ENCODE results near the gene NUP62.
"Not testable (repeated sequence)": the region's sequence is repeated elsewhere in the genome, so short reads cannot be mapped to it uniquely, and the experiment has no call there.

NUP62 gene

DNA sequence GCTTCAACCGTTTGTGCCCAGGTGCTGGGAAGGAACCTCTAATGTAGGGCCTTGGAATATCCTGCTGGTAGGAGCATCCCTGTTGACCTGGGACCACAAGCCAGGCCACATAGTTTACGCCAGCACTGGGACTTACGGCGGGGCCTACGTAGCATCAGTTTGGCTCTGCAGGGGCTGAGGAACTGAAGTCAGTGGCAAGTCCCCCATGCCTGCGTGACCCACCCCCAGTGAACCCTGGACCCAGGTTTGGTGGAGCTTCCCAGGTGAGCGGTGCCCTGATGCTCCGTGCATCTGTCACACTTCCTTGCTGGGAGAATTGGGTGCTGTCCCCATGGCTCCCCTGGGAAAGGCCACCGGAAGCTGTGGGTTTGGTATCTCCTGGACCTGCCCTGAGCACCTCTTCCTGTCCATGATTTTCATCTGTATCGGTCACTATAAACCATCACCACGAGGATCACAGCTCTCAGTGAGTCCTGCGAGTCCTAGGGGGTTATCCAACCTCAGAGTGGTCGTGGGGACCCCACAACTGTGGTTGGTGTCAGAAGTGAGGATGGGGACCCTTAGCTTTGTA lies 21.7 kb upstream of the NUP62 start:
- DNase-seq = no peak

DNA sequence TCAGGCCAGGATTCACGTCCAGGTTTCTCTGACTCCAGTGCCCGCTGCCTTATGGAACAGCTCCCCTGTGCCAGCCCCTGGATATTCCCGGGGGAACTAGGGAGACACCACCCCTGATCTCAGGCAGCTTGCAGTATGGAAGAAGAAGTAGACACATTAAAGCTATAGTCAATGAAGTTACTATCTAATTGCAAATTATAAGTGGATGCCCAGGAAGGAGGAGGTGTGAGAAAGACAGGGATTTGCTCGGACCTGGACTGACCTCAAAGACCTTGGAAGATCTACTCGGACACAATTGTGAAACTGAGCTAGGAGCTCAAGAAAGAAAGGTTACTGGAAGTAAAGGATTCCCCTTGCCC lies 21.3 kb upstream of the NUP62 start:
- DNase-seq = no peak

DNA sequence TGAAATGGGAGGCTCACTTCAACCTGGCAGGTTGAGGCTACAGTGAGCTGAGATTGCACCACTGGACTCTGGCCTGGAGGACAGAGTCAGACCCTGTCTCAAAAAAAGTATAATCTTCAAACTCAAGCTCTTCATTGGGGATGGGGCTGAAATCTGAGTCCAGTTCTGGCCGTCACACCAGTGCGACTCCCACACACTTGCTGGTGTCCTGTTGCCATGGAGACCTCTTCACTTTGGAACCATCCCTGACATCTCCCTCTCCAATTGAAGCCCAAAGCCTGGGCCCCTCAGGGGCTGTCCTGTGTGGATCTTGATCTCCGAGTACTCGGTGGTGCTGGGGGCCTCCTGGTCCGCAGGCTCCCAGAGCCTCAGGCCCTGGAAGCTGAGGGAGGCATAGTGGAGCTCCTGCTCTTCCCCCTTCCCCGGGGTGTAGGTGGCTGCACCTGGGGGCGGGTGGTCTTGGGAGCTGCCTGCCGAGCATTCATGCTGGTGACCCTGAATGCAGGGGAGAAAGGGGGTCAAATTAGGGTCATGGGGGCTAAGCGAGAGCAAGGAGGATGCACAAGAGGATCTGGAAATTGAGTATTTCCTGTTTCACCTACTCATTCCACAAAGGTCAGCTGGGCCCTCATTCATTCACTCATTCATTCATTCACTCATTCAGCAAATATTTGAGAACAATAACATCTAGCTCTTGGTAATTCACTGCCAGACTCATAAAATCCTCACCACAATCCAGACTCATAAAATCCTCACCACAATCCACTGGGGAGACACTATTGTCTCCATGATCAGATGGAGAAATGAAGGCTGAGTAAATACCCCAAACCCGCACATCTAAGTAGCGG lies 20.7 kb upstream of the NUP62 start:
- no peak for DNase-seq

DNA sequence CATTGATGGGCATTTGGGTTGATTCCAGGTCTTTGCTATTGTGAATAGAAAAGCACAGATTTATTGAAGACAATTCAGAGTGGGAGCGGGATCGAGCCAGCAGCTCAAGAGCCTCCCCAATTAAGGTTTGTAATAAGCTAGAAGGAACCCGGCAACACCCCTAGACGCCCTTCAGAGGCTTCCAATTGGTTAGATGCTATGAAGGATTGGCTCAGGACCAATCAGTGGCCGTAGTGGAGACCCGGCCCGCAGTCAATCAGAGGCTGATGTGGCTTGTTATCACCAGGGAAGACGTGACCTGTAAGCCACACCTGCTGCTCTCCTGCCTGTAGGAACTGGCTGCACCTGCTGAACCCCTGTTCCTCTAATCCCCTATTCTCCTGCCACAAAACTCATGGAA lies 17.1 kb upstream of the NUP62 start:
- no peak for DNase-seq

DNA sequence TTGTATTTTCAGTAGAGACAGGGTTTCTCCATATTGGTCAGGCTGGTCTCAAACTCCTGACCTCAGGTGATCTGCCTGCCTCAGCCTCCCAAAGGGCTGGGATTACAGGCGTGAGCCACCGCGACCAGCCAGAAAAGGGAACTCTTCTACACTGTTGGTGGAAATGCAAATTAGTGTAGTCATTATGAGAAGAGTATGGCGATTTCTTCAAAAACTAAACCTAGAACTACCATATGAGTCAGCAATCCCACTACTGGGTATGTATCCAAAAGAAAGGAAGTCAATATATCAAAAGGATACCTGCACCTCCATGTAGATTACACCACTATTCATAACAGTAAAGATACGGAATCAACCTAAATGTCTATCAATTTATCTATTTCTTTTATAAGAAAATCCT lies 15.3 kb upstream of the NUP62 start:
- DNase-seq = not testable (repeated sequence)

DNA sequence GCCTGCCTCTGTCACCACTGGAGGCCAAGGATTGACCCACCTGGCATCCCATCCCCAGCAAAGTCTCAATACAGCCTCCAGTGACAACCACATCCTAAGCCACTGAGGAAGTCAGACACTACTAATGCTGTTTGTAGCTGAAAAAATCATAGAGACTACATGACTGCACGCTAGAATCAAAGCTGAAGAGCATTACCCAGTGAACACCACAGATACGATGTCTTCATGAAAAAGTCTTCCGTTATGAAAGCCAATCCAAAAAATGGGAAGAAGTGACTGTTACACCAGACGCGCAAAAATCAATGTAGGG lies 11.1 kb upstream of the NUP62 start:
- DNase-seq = no peak

DNA sequence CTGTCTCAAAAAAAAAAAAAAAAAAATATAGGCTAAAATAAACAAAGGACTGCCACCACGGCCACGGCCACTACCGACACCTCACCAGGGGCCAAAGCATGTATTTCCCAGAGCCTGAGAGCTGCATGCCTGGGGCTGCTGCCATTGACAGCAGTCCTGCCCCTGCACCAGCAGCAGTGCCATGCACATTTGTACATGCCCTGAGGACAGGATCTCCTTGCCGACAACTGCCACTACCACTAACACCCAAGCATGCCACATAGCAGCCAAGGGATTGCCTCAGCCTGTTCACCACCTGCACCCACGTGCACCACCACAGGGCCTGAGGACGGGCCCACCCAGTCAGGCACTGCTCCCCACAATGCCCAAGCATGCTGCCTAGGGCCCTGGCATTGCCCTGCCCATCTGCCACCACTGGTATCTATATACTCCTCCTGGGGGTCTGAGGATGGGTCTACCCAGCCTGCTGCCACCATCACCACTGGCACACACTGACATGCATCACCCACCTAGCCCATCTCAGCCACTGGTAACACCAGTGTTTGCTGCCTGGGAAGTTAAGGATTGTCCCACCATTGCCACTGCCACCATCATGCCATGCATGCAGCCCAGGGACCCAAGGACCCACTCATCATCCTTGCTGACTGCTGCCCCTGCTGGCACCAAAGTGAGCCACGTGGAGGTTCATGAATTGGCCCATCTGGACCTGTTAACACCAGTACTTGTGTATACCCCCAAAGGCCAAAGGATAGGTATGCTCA lies 10.6 kb upstream of the NUP62 start:
- DNase-seq = no peak

DNA sequence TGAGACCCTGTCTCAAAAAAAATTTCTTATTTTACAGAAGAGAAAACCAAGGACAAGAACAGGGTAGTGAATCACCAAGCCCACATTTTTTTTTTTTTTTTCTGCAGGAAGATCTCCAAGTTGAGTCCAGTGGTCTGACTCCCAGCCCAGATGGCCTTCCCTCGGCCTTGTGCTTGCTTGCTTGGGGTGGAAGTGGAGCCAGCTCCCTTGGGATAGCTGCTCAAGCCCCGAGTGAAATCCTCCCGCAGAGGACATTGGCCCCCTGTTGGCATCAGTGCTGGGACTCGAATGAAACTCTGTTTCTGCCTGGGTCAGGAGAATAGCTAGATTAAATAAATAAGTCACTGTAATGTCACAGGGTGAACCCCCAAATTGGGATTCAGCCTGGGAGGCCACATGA lies 9.4 kb upstream of the NUP62 start:
- DNase-seq = no peak

DNA sequence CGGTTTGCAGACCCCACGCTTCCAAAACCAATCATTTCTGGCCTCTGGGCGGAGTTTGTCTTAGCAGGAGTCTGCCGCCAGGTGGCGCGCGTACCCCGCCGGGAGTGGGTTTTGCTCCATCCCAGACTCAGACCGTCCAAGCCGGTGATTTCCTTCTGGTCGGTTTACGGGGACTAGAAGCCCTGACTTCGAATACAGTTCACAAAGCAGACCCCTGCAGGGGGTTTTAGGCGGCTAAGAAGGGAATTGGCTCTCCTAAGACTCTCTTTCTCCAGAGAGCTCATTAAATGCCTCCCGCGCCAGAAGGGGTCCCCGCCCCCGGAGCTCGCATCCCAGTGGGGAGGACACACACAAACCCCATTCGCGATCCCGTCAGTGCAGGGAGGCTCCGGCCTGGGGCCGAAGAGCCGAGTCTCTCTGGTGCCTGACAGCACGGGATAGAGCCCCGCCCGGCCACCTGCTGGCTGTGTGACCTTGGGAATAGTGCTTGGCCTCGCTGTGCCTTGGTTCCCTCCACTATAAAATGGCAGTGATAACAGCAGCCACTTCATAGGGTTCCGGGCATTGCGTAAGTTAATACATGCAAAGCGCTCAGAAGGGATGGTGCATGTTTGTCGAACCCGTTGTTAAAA lies 8.6 kb upstream of the NUP62 start:
- peak; percentile 78 for DNase-seq

DNA sequence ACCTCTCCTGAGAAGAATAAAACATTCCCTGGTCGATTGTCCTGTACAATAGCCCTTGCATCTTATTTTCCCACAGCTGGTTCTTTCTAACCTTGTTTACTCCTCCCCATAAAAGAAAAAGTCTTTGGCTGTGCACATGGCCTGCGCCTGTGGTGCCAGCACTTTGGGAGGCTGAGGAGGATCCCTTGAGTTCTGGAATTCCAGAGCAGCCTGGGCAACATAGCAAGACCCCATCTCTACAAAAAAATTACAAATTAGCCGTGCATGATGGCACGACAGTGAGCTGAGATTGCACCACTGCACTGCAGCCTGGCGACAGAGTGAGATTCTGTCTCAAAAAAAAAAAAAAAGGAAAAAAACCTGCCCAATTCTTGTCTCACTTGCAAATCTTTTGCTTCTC lies 7.2 kb upstream of the NUP62 start:
- no peak for DNase-seq

DNA sequence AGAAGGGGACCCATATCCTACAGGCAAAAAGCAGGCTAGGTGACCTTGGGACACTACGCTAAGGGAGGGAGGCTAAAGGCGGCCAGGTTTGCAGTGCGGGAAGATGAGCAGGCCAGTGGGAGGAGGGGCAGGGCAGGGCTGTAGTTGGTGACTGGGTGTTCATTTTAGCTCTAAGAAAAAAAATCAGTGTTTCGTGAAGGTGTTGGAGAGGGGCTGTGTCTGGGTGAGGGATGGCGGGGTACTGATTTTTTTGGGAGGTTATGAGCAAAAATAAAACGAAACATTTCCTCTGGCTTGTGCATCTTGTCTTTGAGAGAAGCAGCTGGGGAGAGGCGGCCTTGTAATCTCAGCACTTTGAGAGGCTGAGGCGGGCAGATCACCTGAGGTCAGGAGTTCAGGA lies 4.3 kb upstream of the NUP62 start:
- DNase-seq = no peak

DNA sequence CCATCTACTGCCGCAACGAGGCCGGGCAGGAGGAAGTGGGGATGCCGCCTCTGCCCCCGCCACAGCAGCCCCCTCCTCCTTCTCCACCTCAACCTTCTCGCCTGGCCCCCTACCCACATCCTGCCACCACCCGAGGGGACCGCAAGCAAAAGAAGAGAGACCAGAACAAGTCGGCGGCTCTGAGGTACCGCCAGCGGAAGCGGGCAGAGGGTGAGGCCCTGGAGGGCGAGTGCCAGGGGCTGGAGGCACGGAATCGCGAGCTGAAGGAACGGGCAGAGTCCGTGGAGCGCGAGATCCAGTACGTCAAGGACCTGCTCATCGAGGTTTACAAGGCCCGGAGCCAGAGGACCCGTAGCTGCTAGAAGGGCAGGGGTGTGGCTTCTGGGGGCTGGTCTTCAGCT lies 3.4 kb upstream of the NUP62 start:
- DNase-seq = peak; percentile 65

DNA sequence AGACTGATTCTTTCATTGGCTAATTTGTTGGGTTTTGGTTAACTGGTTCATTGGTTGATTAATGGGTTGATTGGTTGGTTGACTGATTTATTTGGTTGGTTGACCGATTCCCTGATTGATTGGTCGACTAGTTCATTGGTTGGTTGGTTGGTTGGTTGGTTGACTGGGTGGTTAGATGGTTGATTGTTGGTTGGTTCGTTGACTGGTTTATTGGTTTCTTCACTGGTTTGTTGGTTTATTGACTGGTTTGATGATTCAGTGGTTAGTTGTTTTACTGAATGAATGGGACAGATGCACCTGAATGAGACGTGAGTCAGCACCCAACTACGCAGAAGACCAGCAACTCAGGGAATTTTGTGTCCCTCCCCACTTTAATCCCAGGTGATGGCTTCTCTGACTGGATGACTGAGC lies 2.7 kb upstream of the NUP62 start:
- no peak for DNase-seq

DNA sequence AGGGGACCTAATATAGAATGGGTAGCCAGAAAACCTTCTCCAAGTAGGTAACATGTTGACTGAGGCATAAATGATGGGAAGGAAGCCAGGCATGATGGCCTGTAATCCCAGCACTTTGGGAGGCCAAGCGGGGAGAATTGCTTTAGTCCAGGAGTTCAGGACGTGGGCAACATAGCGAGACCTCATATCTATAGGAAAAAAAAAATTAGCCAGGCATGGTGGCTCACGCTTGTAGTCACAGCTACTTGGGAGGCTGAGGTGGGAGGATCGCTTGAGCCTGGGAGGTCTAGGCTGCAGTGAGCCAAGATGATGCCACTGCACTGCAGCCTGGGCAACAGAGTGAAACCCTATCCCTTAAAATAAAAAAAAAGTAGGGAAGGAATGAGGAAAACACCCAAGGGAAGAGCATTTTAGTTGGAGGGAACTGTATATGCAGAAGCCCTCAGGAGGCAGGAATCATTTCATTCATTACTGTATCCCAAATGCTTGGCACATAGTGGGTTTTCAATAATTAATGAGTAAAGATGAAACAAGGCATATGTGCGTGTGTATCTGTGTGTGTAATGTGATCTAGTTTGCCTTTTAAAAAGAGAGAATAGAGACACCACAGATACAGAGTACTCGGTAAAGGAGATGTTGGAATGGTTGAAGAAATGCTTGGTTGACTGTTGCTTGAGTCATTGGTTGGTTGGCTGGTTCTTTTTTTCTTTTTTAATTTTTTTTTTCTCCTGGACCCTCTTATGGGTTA lies 2.2 kb upstream of the NUP62 start:
- no peak for DNase-seq

DNA sequence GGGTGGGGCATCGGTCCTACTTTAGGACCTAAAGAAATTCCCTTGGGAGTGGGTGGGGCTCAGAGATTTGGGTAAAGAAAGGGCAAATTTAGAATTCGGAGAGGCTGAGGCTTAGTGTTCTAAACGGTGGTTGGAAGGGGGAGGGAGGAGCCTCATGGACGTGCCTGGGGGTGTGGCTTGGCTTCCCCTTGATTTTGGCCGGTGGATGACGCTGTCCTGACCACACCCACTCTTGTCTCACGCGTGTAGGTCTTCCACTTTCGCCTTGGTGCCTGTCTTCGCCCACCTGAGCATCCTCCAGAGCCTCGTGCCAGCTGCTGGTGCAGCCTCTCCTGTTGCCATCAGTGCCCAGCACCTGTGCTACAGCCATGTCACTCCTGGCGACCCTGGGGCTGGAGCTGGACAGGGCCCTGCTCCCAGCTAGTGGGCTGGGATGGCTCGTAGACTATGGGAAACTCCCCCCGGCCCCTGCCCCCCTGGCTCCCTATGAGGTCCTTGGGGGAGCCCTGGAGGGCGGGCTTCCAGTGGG lies 1.2 kb upstream of the NUP62 start:
- no peak for DNase-seq

DNA sequence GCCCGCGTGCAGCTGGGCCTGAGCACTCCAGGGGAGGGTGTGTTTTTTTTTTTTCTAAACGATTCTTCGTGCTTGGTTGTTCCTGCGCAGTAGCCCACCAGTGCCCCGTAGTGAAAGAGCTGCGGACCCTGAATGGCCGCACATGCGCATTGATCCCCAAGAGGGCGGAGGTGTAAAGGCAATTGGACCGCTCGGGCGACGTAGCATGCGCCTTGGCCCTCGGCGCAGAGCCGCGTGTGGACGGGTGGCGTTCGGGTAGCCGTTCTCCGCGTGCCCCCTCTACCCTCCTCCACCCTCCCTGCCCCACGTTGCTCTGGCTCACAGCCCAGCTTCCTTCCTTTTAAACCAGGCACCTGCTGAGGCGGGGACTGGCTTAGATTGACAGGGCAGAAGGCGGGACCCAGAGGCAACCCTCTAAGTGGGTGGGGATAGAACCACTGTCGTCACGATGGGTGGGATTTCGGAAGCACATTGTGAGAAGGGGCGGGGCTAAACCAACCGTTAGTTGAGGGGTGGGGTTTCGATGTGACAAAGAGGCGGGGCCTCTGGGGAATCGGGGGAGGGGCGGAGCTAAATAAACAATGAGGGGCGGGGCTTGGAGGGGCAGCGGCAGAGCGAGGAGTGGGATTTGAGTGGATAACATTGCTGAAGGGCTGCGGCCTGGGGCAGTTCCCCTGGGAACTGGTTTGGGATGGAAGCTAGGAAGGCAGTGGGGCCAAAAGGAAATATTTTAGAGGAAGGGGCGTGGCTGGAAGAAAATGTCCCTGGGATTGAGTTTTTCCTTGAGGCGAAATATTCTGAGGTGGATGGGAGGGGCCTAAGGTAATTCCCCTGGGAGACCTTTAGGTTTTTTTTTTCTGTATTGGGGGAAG lies 543 bp upstream of the NUP62 start:
- peak; percentile 97 for DNase-seq

DNA sequence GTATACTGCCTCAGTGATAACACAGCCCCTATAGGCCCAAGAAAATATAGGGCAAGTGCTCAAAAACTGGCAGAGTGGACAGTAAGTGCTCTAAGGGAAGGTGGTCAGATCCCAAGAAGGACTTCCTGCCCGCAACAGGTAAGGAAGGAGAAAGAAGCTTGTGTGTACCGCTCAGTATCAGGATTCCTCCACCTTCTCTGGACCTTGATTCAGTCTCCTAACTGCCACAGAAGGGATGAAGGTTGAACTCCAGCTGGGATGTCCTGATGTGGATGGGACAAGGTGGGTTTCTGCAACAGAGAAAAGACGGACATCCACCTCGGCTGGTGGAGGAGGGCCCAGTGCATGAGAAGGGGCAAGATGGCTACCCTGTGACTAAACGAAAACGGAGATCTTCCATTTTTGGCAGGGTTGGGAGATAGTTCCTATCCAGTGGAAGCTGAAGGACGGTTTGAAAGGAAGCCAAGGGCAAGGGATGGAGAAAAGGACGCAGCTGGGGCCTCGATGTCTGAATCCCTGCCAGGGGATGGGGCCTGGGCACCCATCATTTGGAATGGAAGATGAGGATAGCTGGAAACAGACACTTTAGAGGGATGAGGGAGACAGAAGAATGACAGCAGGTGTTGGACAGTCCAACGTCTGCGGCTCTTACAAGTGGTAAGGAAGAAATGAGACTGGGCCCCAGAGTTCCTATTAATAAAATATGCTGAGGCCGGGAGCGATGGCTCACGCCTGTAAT lies 1.6 kb downstream of the NUP62 start:
- DNase-seq = no peak

DNA sequence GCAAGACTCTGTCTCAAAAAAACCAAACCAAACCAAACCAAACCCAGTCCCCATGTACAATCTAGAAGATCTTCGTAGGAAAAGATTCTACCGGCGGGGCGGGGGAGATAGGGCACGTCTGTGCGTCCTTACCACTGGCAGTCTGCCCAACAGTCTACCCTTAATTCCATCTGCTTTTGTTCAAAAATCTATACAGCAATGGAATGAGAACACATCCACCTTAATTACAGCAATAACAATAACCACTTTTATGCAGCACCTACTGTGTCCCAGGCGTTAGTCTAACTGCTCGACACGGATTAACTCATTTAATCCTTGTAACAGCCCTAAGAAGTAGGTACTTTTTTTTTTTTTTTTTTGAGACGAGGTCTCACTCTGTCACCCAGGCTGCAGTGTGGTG lies 2.8 kb downstream of the NUP62 start:
- no peak for DNase-seq

DNA sequence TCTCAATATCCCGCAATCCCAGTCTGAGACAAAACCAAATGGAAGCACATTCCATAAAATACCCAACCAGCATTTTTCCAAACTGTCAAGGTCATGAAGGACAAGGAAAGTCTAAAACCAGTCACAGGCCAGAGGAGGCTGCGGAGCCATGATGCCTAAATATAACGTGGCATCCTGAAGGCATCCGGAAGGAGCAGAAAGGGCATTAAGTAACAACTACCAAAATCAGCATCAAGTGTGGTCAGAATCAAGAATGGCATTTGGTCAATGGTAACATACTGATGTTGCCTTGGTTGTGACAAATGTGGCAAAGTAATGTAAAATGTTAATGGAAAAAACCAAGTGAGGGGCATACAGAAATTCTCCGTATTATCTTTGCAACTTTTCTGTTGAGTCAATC lies 3.8 kb downstream of the NUP62 start:
- no peak for DNase-seq

DNA sequence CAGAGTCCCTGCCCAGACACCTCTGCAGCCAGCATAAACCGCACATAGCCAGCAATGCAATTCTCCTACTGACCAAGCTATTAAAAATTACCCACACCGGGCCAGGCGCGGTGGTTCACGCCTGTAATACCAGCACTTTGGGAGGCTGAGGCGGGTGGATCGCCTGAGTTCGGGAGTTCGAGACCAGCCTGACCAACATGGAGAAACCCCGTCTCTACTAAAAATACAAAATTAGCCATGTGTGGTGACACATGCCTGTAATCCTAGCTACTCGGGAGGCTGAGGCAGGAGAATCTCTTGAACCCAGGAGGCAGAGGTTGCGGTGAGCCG lies 4.5 kb downstream of the NUP62 start:
- not testable (repeated sequence) for DNase-seq
